ENCODE measurements around the gene NPFF.

NPFF gene

GRCh38 chr12:53499266-53500141 is 7.8 kb downstream of the NPFF start, which contains the start of gene MAP3K12:
Gene MAP3K12, minus strand, starts transcription at chr12:53499458. Its CDS starts 12,067 bp downstream, at chr12:53487391.
- Histone ChIP-seq H3K9me3 (ENCODE audit: severe bottlenecking) (no peaks in the 10 kb centered on the region), H3K27ac (ENCODE audit: poor library complexity, severe bottlenecking) (peak within 1 kb of the TSS; percentile 68), H3K27me3 (ENCODE audit: insufficient read depth, poor library complexity, severe bottlenecking) (no peaks in the 10 kb centered on the region), H3K4me1 (ENCODE audit: insufficient read depth, poor library complexity, severe bottlenecking) (peaks cover 3% of the 10 kb centered on the region), H3K36me3 (ENCODE audit: low read depth) (no peaks in the 10 kb centered on the region), H3K4me3 (ENCODE audit: severe bottlenecking) (peak within 1 kb of the TSS; percentile 58)
- peak; percentile 20 for TF ChIP-seq CTCF (IDR thresholded peaks at IDR 0.05; ENCODE audit: poor library complexity, severe bottlenecking)
- no peak for DNase-seq (ENCODE audit: low spot score)
- peak; percentile 16; the same call in 2 of the 3 replicates for ATAC-seq (ENCODE audit: low read depth)

DNA sequence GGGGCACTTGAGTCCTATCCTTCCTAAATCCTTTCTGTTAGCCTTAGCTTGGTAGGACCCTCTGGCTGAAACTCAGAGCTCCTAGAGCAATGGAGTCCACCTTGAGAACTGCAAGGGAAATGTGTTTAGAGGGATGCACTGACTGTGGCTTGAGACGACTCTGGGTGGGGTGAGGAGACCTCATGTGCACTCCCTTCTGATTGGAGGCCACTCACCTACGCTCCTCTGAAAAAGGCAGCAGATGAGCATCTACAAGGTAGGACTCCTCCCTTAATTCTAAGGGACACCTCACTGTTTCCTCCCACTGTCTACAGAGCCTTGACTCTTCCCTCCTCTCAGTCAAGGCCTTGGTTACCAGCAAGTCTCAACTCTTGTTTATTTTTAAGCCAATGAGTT is 9.1 kb downstream of the NPFF start:
- ATAC-seq (ENCODE audit: low read depth) (no peak), DNase-seq (ENCODE audit: low spot score) (no peak)
- H3K4me3 ChIP-seq (ENCODE audit: severe bottlenecking), result no peak overlapping the region
- H3K4me1 ChIP-seq (ENCODE audit: insufficient read depth, poor library complexity, severe bottlenecking), result peaks cover 7% of the 10 kb centered on the region
- TF ChIP-seq CTCF (IDR thresholded peaks at IDR 0.05; ENCODE audit: poor library complexity, severe bottlenecking), result no peak
- no peaks in the 10 kb centered on the region for H3K9me3 ChIP-seq (ENCODE audit: severe bottlenecking)
- no peaks in the 10 kb centered on the region for H3K36me3 ChIP-seq (ENCODE audit: low read depth)
- no peaks in the 10 kb centered on the region for H3K27me3 ChIP-seq (ENCODE audit: insufficient read depth, poor library complexity, severe bottlenecking)
- H3K27ac ChIP-seq (ENCODE audit: poor library complexity, severe bottlenecking), result no peak overlapping the region

- TF ChIP-seq CTCF (IDR thresholded peaks at IDR 0.05; ENCODE audit: poor library complexity, severe bottlenecking), result no peak
- no peaks in the 10 kb centered on the region for H3K36me3 ChIP-seq (ENCODE audit: low read depth)
- no peak for DNase-seq (ENCODE audit: low spot score)
- no peak for ATAC-seq (ENCODE audit: low read depth)
- no peak overlapping the region for H3K27ac ChIP-seq (ENCODE audit: poor library complexity, severe bottlenecking)
- H3K27me3 ChIP-seq (ENCODE audit: insufficient read depth, poor library complexity, severe bottlenecking), result no peaks in the 10 kb centered on the region
- H3K4me1 ChIP-seq (ENCODE audit: insufficient read depth, poor library complexity, severe bottlenecking), result peaks cover 7% of the 10 kb centered on the region
- H3K4me3 ChIP-seq (ENCODE audit: severe bottlenecking), result no peak overlapping the region
- no peaks in the 10 kb centered on the region for H3K9me3 ChIP-seq (ENCODE audit: severe bottlenecking)
These were observed 9.8 kb downstream of the NPFF start for GRCh38 chr12:53497461-53497860.

DNA sequence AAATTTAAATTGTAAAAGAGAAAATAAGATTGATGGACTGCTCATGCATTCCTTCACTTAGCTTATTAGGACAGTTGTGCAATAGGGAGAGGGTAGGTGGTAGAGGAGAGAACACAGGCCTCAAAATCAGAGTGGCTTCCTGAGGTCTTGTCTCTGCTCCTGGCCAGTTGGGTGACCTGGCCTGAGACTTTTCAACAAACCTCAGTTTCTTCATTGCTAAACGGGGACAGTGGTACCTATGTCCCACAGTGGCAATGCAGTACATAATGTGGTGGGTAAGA is 10.6 kb downstream of the NPFF start:
- no peak for TF ChIP-seq CTCF (IDR thresholded peaks at IDR 0.05; ENCODE audit: poor library complexity, severe bottlenecking)
- ATAC-seq (ENCODE audit: low read depth), result no peak
- Histone ChIP-seq H3K36me3 (ENCODE audit: low read depth) (no peaks in the 10 kb centered on the region), H3K9me3 (ENCODE audit: severe bottlenecking) (no peaks in the 10 kb centered on the region), H3K27me3 (ENCODE audit: insufficient read depth, poor library complexity, severe bottlenecking) (no peaks in the 10 kb centered on the region), H3K27ac (ENCODE audit: poor library complexity, severe bottlenecking) (no peak overlapping the region), H3K4me1 (ENCODE audit: insufficient read depth, poor library complexity, severe bottlenecking) (peaks cover 7% of the 10 kb centered on the region), H3K4me3 (ENCODE audit: severe bottlenecking) (no peak overlapping the region)
- DNase-seq (ENCODE audit: low spot score), result no peak

Data from RWPE2 (cell line).